Endothelial cell of umbilical vein (primary cell): ENCODE results near the gene EFCC1. TPM values are rescaled to one million over a fixed set of nuclear protein-coding genes. Genes with fewer than 3 reads are reported as not detected.

Experiments used
- BruUV-seq: library from RNA; stranded (reverse); fragments of 400-500 nt; replicated peaks from 2 replicates; lab custom pipeline; 2021; lab: Mats Ljungman, UMichigan
- CTCF ChIA-PET: fragments of 300-600, 350-600 bp; sonication (Branson Sonifier 250); formaldehyde crosslinking; loops from one replicate; lab custom pipeline; 2021; ENCODE audit warnings: antibody characterized with exemption, inconsistent platforms; lab: Charles Lee
- POLR2A ChIA-PET: fragments of 300-600, 350-600 bp; sonication (Branson Sonifier 250); formaldehyde crosslinking; loops from one replicate; lab custom pipeline; 2021; ENCODE audit warnings: antibody characterized with exemption, inconsistent platforms; lab: Charles Lee
- DNase-seq: peaks from one replicate; pipeline ENCODE4 v3.0.0-alpha.2; 2011; ENCODE audit warnings: low read depth, low spot score
- FAIRE-seq: peaks from 2 replicates; lab custom pipeline; 2011; peaks lifted over from hg19 to GRCh38; lab: Jason Lieb, UNC
- H2AFZ ChIP-seq: 2 replicates; pipeline ENCODE4 v1.6.0; 2012; ENCODE audit warnings: low read depth, low read length, control low read depth, inconsistent platforms
- H3K27ac ChIP-seq: 2 replicates; pipeline ENCODE4 v1.5.1; 2011; ENCODE audit warnings: low read depth, mild to moderate bottlenecking, control low read depth, low read length, moderate library complexity; ENCODE audit not compliant: insufficient read depth
- H3K27me3 ChIP-seq, 2 experiments: 2 replicates each; pipeline versions ENCODE4 v1.6.0 to v1.6.1; 2011; ENCODE audit warnings: low read length in 2 of 2, mixed read lengths in 1 of 2; ENCODE audit not compliant: control insufficient read depth in 2 of 2, insufficient read depth in 2 of 2
- H3K36me3 ChIP-seq, 2 experiments: 2 replicates in 1 of 2; 3 replicates in 1 of 2; pipeline ENCODE4 v1.5.1; 2011; ENCODE audit warnings: low read length in 2 of 2, mild to moderate bottlenecking in 1 of 2, moderate library complexity in 1 of 2; ENCODE audit not compliant: control insufficient read depth in 2 of 2, insufficient read depth in 2 of 2; ENCODE audit errors: extremely low read depth in 1 of 2
- H3K4me1 ChIP-seq: 3 replicates; pipeline ENCODE4 v1.5.1; 2011; ENCODE audit warnings: mild to moderate bottlenecking, low read length; ENCODE audit not compliant: control insufficient read depth, insufficient read depth; ENCODE audit errors: extremely low read depth
- H3K4me2 ChIP-seq: 2 replicates; pipeline ENCODE4 v1.6.1; 2011; ENCODE audit warnings: low read length, control low read depth, mixed read lengths; ENCODE audit not compliant: insufficient read depth
- H3K4me3 ChIP-seq, 3 experiments: fragments of 200-600 bp in 1 of 3; sonication (generic), shearing (Covaris generic) in 1 of 3; replicated peaks in 1 of 3; 2 replicates each; pipeline ENCODE4 v1.5.1; 2011 to 2016; ENCODE audit warnings: control low read depth in 3 of 3, low read length in 3 of 3, mild to moderate bottlenecking in 2 of 3, inconsistent platforms in 1 of 3, low read depth in 1 of 3, moderate library complexity in 1 of 3; ENCODE audit not compliant: insufficient read depth in 1 of 3
- H3K79me2 ChIP-seq: 2 replicates; pipeline ENCODE4 v1.6.0; 2012; ENCODE audit warnings: low read length, inconsistent platforms; ENCODE audit not compliant: control insufficient read depth, insufficient read depth
- H3K9ac ChIP-seq: replicated peaks from 2 replicates; pipeline ENCODE3; 2011; ENCODE audit warnings: low read length, control low read depth; ENCODE audit not compliant: insufficient read depth; ENCODE audit errors: extremely low read depth
- H3K9me1 ChIP-seq: replicated peaks from 3 replicates; pipeline ENCODE4 v1.6.0; 2011; ENCODE audit warnings: mild to moderate bottlenecking, low read length; ENCODE audit not compliant: control insufficient read depth, insufficient read depth; ENCODE audit errors: extremely low read depth
- H3K9me3 ChIP-seq: replicated peaks from 2 replicates; pipeline ENCODE4 v1.5.1; 2012; ENCODE audit warnings: low read length, inconsistent platforms; ENCODE audit not compliant: control insufficient read depth, insufficient read depth
- H4K20me1 ChIP-seq: replicated peaks from 2 replicates; pipeline ENCODE3; 2011; ENCODE audit warnings: mild to moderate bottlenecking, low read length; ENCODE audit not compliant: control insufficient read depth, insufficient read depth; ENCODE audit errors: extremely low read depth
- EZH2 ChIP-seq: IDR thresholded peaks from 2 replicates; pipeline ENCODE4 v1.6.1; 2012; ENCODE audit warnings: borderline replicate concordance, low read depth, mild to moderate bottlenecking, moderate library complexity, low read length, inconsistent platforms; ENCODE audit not compliant: severe bottlenecking
- FOS ChIP-seq: IDR thresholded peaks from 2 replicates; pipeline ENCODE4 v1.6.1; 2011; ENCODE audit warnings: mild to moderate bottlenecking, low read length, moderate library complexity, borderline replicate concordance; ENCODE audit not compliant: insufficient read depth
- GATA2 ChIP-seq: IDR thresholded peaks from 2 replicates; pipeline ENCODE4 v1.7.0; 2011; ENCODE audit warnings: low read depth, mild to moderate bottlenecking, moderate library complexity, mixed read lengths, low read length; ENCODE audit not compliant: insufficient read length, insufficient read depth
- JUN ChIP-seq: IDR thresholded peaks from 2 replicates; pipeline ENCODE4 v1.6.1; 2011; ENCODE audit warnings: borderline replicate concordance, low read depth; ENCODE audit not compliant: insufficient read length, insufficient read depth
- MAX ChIP-seq: IDR thresholded peaks from 2 replicates; pipeline ENCODE4 v1.6.1; 2011; ENCODE audit not compliant: insufficient read depth, insufficient read length
- MYC ChIP-seq: IDR thresholded peaks from one replicate; pipeline ENCODE4 v1.6.1; 2011; ENCODE audit warnings: mild to moderate bottlenecking, low read depth, low read length
- POLR2A ChIP-seq: IDR thresholded peaks from 2 replicates; pipeline ENCODE4 v1.6.1; 2012; ENCODE audit warnings: low read depth, mild to moderate bottlenecking, control low read depth, low read length
- POLR2AphosphoS5 ChIP-seq: IDR thresholded peaks from 2 replicates; pipeline ENCODE4 v1.6.1; 2012; ENCODE audit warnings: low read depth, mild to moderate bottlenecking, control low read depth, low read length, moderate library complexity; ENCODE audit not compliant: insufficient read depth
- dilution Hi-C: fragments of 300-500 bp; cut with MboI; formaldehyde crosslinking; loops from one replicate; pipeline ENCODE4 v1.15.0; 2019; ENCODE audit warnings: low sequenced_read_pairs; ENCODE audit not compliant: extremely low pct_ligation_motif_present
- intact Hi-C: fragments of 100-400 bp; cut with micrococcal nuclease; formaldehyde crosslinking; loops from one replicate; pipeline ENCODE4 v1.10.0; 2022
- polyA plus RNA-seq, 4 experiments: library from polyadenylated mRNA; depleted of rRNA in 3 of 4; stranded (reverse) in 3 of 4; unstranded in 1 of 4; fragments of >200 nt; gene quantifications; 2 replicates each; pipeline versions ENCODE4 v1.2.1 to v1.2.3, GENCODE V29; 2011 to 2012; ENCODE audit warnings: missing spikeins in 1 of 4
- total RNA-seq: library from RNA; stranded (reverse); gene quantifications from 2 replicates; pipeline ENCODE4 v1.2.3, GENCODE V29; 2021
- TF ChIP-seq, protein P1 (sequence below), 2 donors: IDR thresholded peaks; 1 replicate in 1 of 2; 2 replicates in 1 of 2; pipeline ENCODE4 v1.5.1; 2011; ENCODE audit warnings: low read length in 2 of 2, mild to moderate bottlenecking in 2 of 2, moderate library complexity in 2 of 2, control low read depth in 1 of 2, inconsistent platforms in 1 of 2, low read depth in 1 of 2; ENCODE audit not compliant: insufficient read depth in 1 of 2; ENCODE audit errors: extremely low read depth in 1 of 2

EFCC1 gene
- total and polyA plus RNA-seq, 2 donors (not counting 3 experiments of a cell fraction or from before 2014, with no cell fraction given): 0.73 to 1.3 TPM

GRCh38 chr3:128991355-128991895, 9.7 kb upstream of the EFCC1 start:
- BruUV-seq: no TSS peak
- H3K9ac ChIP-seq: no peak overlapping the region
- intact Hi-C loops: no loop called here
- H3K4me2 ChIP-seq: no peak overlapping the region
- no peak for FAIRE-seq
- H3K27me3 ChIP-seq: no peaks in the 10 kb centered on the region
- dilution Hi-C loops: no loop called here
- no peaks in the 10 kb centered on the region for H3K9me3 ChIP-seq
- H3K36me3 ChIP-seq: no peaks in the 10 kb centered on the region
- no peak overlapping the region for H3K27ac ChIP-seq
- H2AFZ ChIP-seq: no peak overlapping the region
- no peak for TF ChIP-seq EZH2
- no peak for TF ChIP-seq FOS
- TF ChIP-seq MYC: no peak
- no peak for TF ChIP-seq GATA2
- no peak for TF ChIP-seq MAX
- TF ChIP-seq POLR2AphosphoS5: no peak
- no peak for TF ChIP-seq JUN
- TF ChIP-seq, protein P1, sequence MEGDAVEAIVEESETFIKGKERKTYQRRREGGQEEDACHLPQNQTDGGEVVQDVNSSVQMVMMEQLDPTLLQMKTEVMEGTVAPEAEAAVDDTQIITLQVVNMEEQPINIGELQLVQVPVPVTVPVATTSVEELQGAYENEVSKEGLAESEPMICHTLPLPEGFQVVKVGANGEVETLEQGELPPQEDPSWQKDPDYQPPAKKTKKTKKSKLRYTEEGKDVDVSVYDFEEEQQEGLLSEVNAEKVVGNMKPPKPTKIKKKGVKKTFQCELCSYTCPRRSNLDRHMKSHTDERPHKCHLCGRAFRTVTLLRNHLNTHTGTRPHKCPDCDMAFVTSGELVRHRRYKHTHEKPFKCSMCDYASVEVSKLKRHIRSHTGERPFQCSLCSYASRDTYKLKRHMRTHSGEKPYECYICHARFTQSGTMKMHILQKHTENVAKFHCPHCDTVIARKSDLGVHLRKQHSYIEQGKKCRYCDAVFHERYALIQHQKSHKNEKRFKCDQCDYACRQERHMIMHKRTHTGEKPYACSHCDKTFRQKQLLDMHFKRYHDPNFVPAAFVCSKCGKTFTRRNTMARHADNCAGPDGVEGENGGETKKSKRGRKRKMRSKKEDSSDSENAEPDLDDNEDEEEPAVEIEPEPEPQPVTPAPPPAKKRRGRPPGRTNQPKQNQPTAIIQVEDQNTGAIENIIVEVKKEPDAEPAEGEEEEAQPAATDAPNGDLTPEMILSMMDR (IDR thresholded peaks at IDR 0.05; ENCODE audit: extremely low read depth in 1 of 2, insufficient read depth in 1 of 2, low read depth in 1 of 2, low read length in 2 of 2): no peak
- TF ChIP-seq POLR2A: no peak
- H3K79me2 ChIP-seq: no peaks in the 10 kb centered on the region
- no peak overlapping the region for H3K4me3 ChIP-seq
- no peaks in the 10 kb centered on the region for H3K9me1 ChIP-seq
- ChIA-PET POLR2A (no interaction called here), CTCF (interaction anchor here (1.2 kb wide), 1 partner anchor 25 kb away, joined by 3 read pairs; no protein-coding TSS in a partner anchor)
- DNase-seq: no peak
- peaks cover 6% of the 10 kb centered on the region for H3K4me1 ChIP-seq
- H4K20me1 ChIP-seq: no peaks in the 10 kb centered on the region
